ENCODE measurements around the gene PROSER3. TPM values are rescaled to one million over a fixed set of nuclear protein-coding genes. Genes with fewer than 3 reads are reported as not detected.

PROSER3 gene
- 7.8 TPM for total RNA-seq

DNA sequence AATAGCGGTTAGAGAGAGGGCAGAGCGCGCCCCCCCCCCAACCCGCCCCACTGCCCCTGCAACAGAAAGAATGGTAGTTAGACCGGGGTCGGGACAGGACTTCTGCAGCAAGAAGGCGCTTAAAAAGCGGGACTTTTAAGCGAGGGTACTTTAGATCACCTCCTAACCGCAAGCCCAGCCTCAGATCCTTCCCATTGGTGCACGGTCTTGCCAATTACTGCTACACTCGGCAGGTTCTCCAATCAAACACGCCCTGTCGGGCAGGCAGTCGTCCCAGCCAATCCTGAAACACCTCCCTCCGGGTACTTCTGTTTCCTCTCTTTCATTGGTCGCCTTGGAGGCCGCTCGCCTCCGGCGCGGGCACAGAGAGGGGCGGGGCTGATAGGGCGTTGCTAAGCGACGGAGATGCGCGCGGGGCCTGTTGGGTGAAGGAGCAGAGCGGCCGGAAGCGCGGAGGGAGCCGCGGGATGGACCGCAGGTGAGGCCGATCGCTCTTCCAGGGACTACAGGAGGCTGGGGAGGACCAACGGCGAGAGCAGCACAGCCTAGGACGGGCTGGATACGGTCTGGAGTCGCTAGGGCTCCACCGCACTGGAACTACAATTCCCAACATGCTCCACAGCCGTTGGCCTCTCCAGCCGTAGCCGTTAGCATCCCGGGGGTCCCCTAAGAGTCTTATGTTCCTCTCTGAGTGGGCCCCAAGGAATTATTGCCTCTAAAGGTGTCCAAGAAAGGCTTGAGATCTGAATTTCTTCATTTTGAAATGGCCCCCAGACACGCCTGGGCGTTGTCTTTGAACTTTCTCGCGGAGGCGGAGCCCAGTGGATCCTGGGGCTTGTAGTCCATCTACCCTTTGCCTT, at the start of gene PROSER3:
PROSER3 (plus strand) TSS at position 428 of the 860 bp plus-strand sequence; CDS start at position 468, 40 bp downstream.

DNA sequence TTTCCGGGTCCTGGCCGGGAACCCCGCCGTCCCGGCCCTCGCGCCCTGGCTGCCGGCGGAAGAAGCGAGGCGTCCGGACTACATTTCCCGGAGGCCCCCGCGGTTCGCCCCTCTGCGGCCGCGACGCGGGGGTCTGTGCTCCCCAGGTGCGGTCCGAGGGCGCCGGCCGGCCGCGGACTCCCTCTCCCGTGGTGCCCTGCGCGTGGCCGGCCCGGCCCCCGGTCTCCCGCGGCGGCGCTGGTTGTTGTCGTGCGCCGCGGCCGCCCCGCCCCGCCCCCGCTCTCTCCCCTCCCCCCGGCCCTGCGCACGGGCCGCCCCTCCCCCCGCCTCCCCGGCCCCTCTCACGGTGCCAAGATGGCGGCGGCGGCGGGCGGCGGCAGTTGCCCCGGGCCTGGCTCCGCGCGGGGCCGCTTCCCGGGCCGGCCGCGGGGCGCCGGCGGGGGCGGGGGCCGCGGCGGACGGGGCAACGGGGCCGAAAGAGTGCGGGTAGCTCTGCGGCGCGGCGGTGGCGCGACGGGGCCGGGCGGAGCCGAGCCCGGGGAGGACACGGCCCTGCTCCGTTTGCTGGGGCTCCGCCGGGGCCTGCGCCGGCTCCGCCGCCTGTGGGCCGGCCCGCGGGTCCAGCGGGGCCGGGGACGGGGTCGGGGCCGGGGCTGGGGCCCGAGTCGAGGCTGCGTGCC, 40.2 kb upstream of the PROSER3 start, which contains the start of gene KMT2B:
KMT2B (plus strand) TSS at position 339 of the 680 bp plus-strand sequence; CDS start at position 355, 16 bp downstream.

DNA sequence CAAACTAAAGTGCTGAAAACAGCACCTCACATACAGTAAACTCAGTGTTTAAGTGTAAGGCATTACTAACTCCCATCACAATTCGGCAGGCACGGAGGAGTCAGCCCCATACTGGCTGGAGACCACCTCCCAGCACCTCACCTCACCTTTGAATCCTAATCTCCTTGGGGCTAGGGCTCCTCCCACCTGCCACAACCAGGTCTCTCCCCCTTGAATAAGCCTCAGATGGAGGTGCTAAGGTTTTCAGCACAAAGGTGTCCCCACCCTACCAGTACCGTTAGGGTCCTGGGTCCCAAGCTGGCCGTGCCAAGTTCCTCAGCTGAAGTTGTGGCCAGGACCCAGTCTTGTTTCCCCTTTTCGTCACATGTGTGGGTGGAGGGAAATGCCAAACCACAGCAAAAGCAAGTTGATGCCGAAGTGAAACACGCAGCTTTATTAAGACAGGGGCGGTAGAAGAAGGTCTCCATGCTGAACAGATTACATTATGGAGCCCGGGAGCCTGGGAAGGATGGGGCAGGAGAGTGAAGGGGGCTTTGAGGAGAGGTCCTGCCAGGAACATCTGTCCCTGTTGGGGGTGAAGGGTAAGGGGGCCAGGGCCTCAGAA, 15.8 kb upstream of the PROSER3 start, which contains the start of gene IGFLR1:
IGFLR1 (minus strand) TSS at position 332 of the 604 bp plus-strand sequence. CDS start 1,272 bp downstream, outside the sequence.

DNA sequence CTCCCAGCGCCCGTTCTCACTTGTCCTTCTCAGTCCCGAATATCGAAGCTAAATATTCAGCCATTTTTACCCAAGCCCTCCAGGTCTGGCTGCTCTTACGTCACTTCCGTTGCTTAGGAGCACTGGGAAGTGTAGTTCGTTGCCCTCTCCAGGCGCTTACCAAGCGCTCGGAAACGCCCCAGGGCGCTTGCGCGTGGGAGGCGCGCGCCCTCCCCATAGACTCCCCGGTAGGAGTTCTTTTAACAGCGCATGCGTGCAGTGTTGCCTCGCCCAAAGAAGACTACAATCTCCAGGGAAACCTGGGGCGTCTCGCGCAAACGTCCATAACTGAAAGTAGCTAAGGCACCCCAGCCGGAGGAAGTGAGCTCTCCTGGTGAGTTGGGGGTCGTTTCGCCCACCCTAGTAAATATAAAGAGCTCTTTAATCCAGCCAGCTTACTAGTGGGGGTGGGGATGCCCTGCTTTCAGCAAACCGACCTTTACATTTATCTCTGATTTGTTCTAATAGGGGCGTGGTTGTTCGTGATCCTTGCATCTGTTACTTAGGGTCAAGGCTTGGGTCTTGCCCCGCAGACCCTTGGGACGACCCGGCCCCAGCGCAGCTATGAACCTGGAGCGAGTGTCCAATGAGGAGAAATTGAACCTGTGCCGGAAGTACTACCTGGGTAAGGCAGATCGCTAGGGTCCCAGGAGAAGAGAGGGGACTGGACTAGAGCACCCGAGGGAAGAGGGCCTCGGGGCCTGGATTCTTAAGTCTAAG, 12.5 kb upstream of the PROSER3 start, which contains the start of the genes PSENEN and U2AF1L4:
PSENEN (plus strand) TSS at position 324 of the 759 bp plus-strand sequence; CDS start at position 604, 280 bp downstream.
U2AF1L4 (minus strand) TSS at position 91 of the 759 bp plus-strand sequence; CDS start at position 64, 27 bp downstream.

DNA sequence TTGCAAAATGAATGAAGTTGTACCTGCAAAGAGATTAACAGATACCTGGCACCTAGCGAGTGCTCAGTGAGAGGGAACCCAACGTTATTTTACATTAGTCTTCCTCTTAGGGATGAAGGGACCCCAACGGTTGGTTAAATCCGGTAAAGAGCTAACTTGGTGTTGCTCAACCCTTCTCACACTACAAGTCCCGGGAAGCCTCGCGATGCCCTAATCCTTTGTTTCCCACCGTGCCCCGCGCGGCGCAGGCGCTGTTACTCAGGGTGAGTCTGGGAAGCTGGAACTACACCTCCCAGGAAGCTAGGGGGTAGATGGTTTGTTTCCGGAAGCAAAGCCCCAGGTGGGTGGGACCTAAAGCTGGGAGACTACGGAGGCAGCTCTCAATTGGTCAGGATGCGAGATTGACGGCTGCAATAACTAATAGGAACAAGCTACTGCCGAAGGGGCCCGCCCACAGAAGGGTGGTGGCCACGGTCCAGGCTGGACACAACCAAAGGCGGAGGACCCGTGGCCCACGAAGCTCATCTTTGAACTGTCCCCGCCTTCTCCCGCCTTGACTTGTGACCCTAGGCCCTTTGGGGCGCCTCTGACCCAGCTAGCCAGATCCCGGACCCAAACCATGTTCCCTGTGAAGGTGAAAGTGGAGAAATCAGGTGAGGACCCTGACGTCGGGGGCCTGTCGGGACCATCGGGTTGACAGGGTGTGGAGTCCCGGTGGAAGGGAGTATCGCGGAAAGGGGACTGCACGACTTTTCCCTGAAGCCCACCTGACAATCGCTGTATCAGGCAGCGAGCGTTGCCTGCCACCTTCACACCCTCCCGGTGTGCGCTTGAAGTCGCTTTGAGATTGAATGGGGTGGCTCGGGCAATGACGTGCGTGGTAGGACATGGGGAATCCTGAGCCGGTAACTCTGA, 9.6 kb upstream of the PROSER3 start, which contains the start of gene LIN37:
LIN37 (plus strand) TSS at position 471 of the 915 bp plus-strand sequence; CDS start at position 620, 149 bp downstream.

DNA sequence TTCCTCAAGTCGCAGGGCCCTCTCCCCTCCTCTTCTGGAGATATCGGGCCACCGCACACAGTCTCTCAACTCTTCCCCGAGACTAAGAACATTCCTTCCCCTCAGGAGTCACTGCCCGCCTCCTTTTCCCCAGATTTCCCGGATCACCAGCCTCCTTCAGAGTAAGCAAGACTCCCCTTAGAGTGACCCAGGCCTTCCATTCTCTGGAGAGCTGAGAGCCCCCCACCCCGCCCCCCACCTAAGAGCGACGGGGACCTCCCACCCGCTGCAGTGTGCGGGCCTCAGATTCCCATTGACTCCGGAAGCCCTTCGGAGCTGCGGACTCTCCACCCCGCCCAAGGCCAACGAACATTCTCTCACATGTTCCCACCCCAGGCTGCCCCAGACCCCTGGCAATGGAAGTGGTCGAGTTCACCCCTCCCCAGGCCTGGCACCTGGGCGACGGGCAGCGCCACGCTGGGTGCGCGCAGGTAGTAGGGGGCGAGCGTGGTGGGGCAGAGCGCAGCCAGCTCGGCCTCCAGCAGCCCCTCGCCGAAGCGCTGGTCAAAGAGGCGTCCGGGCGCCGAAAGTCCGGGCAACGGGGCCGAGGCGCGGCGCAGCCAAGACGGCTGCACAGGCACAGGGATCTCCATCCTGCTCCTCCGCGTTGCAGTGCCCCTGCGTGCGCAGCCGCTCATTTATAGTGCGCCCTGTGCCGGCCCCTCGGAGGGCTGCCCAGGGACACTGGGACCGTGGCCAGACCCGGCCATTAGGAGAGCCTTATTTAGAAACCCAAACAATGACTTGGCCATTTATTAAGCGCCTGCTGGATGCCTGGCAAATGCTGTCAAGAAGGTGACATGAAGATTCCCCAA, 1.4 kb upstream of the PROSER3 start, which contains the start of gene HSPB6:
HSPB6 (minus strand) TSS at position 653 of the 854 bp plus-strand sequence; CDS start at position 632, 21 bp downstream.

DNA sequence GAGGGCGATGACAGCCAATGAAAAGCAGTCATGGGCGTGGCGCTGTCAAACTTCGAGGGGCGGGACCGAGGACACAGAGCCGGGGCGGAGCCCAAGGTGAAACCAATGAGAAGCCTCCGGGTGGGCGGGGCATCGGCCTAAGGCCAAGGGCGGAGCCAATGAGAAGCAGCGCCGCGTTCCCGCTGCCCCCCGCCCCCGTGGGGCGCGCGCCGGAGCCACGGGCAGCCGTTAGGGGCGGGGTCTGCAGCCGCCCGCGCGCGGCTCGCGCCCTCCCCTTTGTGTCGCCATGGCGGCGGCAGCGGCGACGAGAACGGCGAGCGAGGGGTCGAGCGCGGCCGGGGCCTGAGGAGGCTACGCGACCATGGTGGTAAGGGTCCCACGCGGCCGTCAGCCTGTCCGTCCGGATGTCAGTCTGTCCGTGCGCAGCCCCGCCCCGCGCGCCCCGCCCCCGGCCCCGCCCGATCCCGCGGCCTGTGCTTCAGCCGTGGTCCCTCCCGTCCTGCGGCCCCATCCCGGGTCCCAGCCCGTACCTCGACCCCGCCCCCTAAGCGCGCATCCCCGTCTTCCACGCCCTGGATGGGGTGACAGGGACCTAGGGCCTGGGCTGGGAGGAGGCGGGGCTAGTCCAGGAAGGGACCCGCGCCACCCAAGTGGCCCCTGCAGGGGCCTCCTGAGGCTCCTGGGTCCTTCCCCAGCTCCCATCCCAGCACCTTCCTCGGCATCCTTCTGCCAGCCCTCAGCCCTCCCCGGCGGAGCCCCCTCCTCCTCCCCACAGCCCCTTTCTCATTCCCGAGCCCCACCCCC, 17.5 kb downstream of the PROSER3 start, which contains the start of gene ARHGAP33:
ARHGAP33 (plus strand) TSS at position 267 of the 804 bp plus-strand sequence; CDS start at position 362, 95 bp downstream.

DNA sequence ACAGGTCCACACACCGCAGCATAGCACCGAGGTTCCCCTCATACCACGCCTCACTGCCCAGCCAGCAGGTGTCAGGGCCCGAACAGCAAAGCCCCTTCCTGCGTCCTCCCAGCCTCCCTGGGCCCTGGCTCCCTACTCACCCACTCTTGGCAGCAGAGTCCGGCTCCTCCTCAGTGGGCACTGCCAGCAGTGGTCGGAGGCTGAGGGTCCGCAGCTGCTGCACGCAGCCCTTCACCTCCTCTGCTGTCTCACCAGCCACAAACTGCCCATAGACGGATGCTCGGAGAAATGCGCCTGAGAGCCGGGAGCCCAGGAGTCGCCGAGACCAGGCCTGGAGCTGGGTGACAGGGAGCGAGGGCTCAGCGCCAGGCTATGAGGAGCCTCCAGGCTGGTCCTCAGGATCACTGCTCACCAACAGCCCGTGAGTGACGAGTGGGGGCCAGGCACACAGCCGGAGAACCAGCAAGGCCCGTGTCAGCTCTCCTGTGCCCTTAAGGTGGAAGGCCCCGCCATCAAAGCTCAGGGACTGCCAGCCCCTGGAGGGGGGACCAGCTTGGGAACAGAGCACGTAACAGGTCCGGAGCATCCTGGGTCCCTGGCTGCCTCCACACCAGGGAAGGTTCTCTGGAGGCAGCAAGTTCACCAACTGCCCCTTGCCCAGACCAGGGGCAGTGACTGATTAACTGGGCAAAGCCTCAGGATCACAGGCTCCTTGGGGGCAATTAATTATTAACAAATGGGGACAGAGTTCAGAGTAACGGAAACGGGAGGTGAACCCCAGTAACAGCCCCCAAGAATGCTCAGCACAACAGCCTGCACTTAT, 54.5 kb downstream of the PROSER3 start, which contains the start of gene PRODH2:
PRODH2 (minus strand) TSS at position 626 of the 823 bp plus-strand sequence; CDS start at position 586, 40 bp downstream.

Other genes starting within 250 kb of the PROSER3 start
- 31.8 TPM for gene DMKN, start 244.5 kb upstream of the PROSER3 start, total RNA-seq
- gene SBSN, start 229.9 kb upstream of the PROSER3 start, total RNA-seq = 0.93 TPM
- 0.38 TPM for gene GAPDHS, start 224.7 kb upstream of the PROSER3 start, total RNA-seq
- 49.3 TPM for gene TMEM147, start 212.6 kb upstream of the PROSER3 start, total RNA-seq
- not detected for gene ATP4A, start 194.5 kb upstream of the PROSER3 start, total RNA-seq
- gene PMIS2, start 172.0 kb upstream of the PROSER3 start, total RNA-seq = not detected
- gene HAUS5, start 145.4 kb upstream of the PROSER3 start, total RNA-seq = 13.6 TPM
- gene RBM42, start 129.1 kb upstream of the PROSER3 start, total RNA-seq = 42.9 TPM
- gene ETV2, start 116.4 kb upstream of the PROSER3 start, total RNA-seq = not detected
- gene COX6B1, start 109.9 kb upstream of the PROSER3 start, total RNA-seq = 239 TPM
- not detected for gene UPK1A, start 91.7 kb upstream of the PROSER3 start, total RNA-seq
- gene ZBTB32, start 53.6 kb upstream of the PROSER3 start, total RNA-seq = not detected
- gene KMT2B, start 40.2 kb upstream of the PROSER3 start, total RNA-seq = 26.9 TPM
- gene IGFLR1, start 15.7 kb upstream of the PROSER3 start, total RNA-seq = 2.6 TPM
- gene U2AF1L4, start 12.8 kb upstream of the PROSER3 start, total RNA-seq = 13.8 TPM
- 12.8 TPM for gene PSENEN, start 12.5 kb upstream of the PROSER3 start, total RNA-seq
- 11.6 TPM for gene LIN37, start 9.6 kb upstream of the PROSER3 start, total RNA-seq
- 14.9 TPM for gene HSPB6, start 1.1 kb upstream of the PROSER3 start, total RNA-seq
- 89.9 TPM for gene ARHGAP33, start 17.4 kb downstream of the PROSER3 start, total RNA-seq
- gene PRODH2, start 54.7 kb downstream of the PROSER3 start, total RNA-seq = 0.27 TPM
- 2.7 TPM for gene NPHS1, start 94.3 kb downstream of the PROSER3 start, total RNA-seq
- 11.2 TPM for gene KIRREL2, start 98.7 kb downstream of the PROSER3 start, total RNA-seq
- 106 TPM for gene APLP1, start 110.4 kb downstream of the PROSER3 start, total RNA-seq
- 6.8 TPM for gene NFKBID, start 142.4 kb downstream of the PROSER3 start, total RNA-seq
- gene HCST, start 144.4 kb downstream of the PROSER3 start, total RNA-seq = not detected
- gene TYROBP, start 150.1 kb downstream of the PROSER3 start, total RNA-seq = 10.4 TPM
- 5.4 TPM for gene LRFN3, start 178.2 kb downstream of the PROSER3 start, total RNA-seq
- gene SDHAF1, start 237.0 kb downstream of the PROSER3 start, total RNA-seq = 32.9 TPM